Parathyroid adenoma (tissue), 2 donors: ENCODE measurements around the gene TTLL12.

Experiments
- H2AFZ ChIP-seq: fragments of 300-600 bp; sonication (generic); one replicate; pipeline ENCODE4 v1.7.0; 2017; ENCODE audit warnings: antibody characterized with exemption, mild to moderate bottlenecking
- H3K27ac ChIP-seq: fragments of 300-600 bp; sonication (generic); one replicate; pipeline ENCODE4 v1.7.0; 2017
- H3K27me3 ChIP-seq: fragments of 300-600 bp; sonication (generic); one replicate; pipeline ENCODE4 v1.7.0; 2017; ENCODE audit warnings: low read length; ENCODE audit not compliant: control insufficient read depth, insufficient read depth
- H3K36me3 ChIP-seq: fragments of 300-600 bp; sonication (generic); one replicate; pipeline ENCODE4 v1.7.0; 2017; ENCODE audit warnings: low read length; ENCODE audit not compliant: control insufficient read depth, insufficient read depth
- H3K4me1 ChIP-seq: fragments of 300-600 bp; sonication (generic); one replicate; pipeline ENCODE4 v1.7.0; 2017; ENCODE audit warnings: control low read depth
- H3K4me2 ChIP-seq: fragments of 300-600 bp; sonication (generic); one replicate; pipeline ENCODE4 v1.7.0; 2017; ENCODE audit warnings: low read length
- H3K4me3 ChIP-seq: fragments of 300-600 bp; sonication (generic); one replicate; pipeline ENCODE4 v1.7.0; 2017; ENCODE audit warnings: low read depth, low read length
- H3K79me2 ChIP-seq: fragments of 300-600 bp; sonication (generic); one replicate; pipeline ENCODE4 v1.7.0; 2017; ENCODE audit warnings: control low read depth
- H3K9ac ChIP-seq: fragments of 300-600 bp; sonication (generic); one replicate; pipeline ENCODE4 v1.7.0; 2017; ENCODE audit warnings: mild to moderate bottlenecking
- H3K9me3 ChIP-seq: fragments of 300-600 bp; sonication (generic); one replicate; pipeline ENCODE4 v1.7.0; 2017; ENCODE audit warnings: low read length; ENCODE audit not compliant: control insufficient read depth
- CTCF ChIP-seq: fragments of 300-600 bp; sonication (generic); IDR thresholded peaks from one replicate; pipeline ENCODE4 v1.7.0; 2017; ENCODE audit warnings: antibody characterized with exemption, mild to moderate bottlenecking
- donor health status: primary hyperparathyroidism.

Gene TTLL12

GRCh38 chr22:43156413-43156812 lies 30.5 kb downstream of the TTLL12 start:
- Histone ChIP-seq H3K36me3 (no peaks in the 10 kb centered on the region), H3K4me2 (no peak overlapping the region), H3K27ac (no peak overlapping the region), H3K9me3 (no peaks in the 10 kb centered on the region), H2AFZ (no peak overlapping the region), H3K79me2 (no peaks in the 10 kb centered on the region), H3K27me3 (no peaks in the 10 kb centered on the region), H3K4me3 (no peak overlapping the region), H3K9ac (no peak overlapping the region), H3K4me1 (peaks cover 3% of the 10 kb centered on the region)
- no peak for TF ChIP-seq CTCF

DNA sequence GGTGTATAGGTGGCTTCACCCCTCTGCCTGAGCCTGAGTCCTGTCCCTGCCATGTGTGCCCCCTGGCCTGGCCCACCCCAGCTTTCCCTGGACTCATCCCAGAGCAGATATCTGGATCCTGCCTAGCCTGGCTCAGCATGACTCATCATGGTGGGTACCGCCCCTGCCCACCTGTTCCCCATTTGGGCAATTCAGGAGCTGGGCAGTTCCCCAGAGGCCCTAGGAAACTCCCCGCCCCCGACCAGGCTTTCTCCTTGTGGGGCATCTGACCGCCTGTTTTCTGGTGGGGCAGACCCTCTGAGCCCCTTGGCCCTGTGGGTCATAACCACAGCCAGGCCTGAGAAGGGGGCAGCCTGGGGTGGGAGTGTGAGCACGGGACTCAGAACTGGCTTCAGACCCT lies 31.1 kb downstream of the TTLL12 start:
- Histone ChIP-seq H3K36me3 (no peaks in the 10 kb centered on the region), H2AFZ (no peak overlapping the region), H3K4me3 (no peak overlapping the region), H3K4me1 (peaks cover 3% of the 10 kb centered on the region), H3K9ac (no peak overlapping the region), H3K27me3 (no peaks in the 10 kb centered on the region), H3K27ac (no peak overlapping the region), H3K9me3 (no peaks in the 10 kb centered on the region), H3K4me2 (no peak overlapping the region), H3K79me2 (no peaks in the 10 kb centered on the region)
- no peak for TF ChIP-seq CTCF

- Histone ChIP-seq H3K36me3 (no peaks in the 10 kb centered on the region), H2AFZ (no peak overlapping the region), H3K79me2 (no peaks in the 10 kb centered on the region), H3K27ac (no peak overlapping the region), H3K4me3 (no peak overlapping the region), H3K9me3 (no peaks in the 10 kb centered on the region), H3K27me3 (no peaks in the 10 kb centered on the region), H3K4me2 (no peak overlapping the region), H3K4me1 (peaks cover 3% of the 10 kb centered on the region), H3K9ac (no peak overlapping the region)
- no peak for TF ChIP-seq CTCF
These were observed 31.9 kb downstream of the TTLL12 start for GRCh38 chr22:43154887-43155536.

DNA sequence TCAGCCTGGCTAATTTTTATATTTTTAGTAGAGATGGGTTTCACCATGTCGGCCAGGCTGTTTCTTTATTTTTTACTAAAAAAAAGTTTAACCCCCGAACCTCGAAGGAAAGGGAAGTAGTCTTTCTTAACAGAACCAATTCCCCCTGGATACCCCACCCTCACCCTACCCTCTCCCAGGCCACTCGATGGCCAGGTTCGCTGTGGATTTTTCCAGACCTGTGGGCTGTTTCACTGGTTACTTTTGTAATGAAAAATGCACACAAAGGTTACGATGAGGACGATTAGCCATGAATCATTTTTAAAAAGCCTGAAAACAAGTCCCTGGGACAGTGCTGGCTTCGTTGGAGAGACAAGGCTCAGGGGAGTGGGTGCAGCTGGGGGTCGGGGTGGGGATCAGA lies 33.0 kb downstream of the TTLL12 start:
- no peaks in the 10 kb centered on the region for H3K36me3 ChIP-seq
- H3K4me1 ChIP-seq = peaks cover 3% of the 10 kb centered on the region
- no peak overlapping the region for H3K4me2 ChIP-seq
- no peaks in the 10 kb centered on the region for H3K27me3 ChIP-seq
- no peaks in the 10 kb centered on the region for H3K79me2 ChIP-seq
- H3K27ac ChIP-seq = no peak overlapping the region
- H2AFZ ChIP-seq = no peak overlapping the region
- TF ChIP-seq CTCF = no peak
- no peak overlapping the region for H3K9ac ChIP-seq
- no peak overlapping the region for H3K4me3 ChIP-seq
- H3K9me3 ChIP-seq = no peaks in the 10 kb centered on the region
